H54 (cell line): Measurements from ENCODE around the gene NPAS1.
"Not testable (repeated sequence)": the region's sequence is repeated elsewhere in the genome, so short reads cannot be mapped to it uniquely, and the experiment has no call there.

Experiments
- DNase-seq: peaks from one replicate; pipeline ENCODE4 v3.0.0; 2011; ENCODE audit warnings: low spot score, mixed read lengths; ENCODE audit not compliant: insufficient read length
- FAIRE-seq: peaks from 3 replicates; lab custom pipeline; 2011; peaks lifted over from hg19 to GRCh38; lab: Jason Lieb, UNC
- POLR2A ChIP-seq: IDR thresholded peaks from 2 replicates; pipeline ENCODE4 v1.6.1; 2011; ENCODE audit warnings: low read depth, mild to moderate bottlenecking, low read length

NPAS1 gene

DNA sequence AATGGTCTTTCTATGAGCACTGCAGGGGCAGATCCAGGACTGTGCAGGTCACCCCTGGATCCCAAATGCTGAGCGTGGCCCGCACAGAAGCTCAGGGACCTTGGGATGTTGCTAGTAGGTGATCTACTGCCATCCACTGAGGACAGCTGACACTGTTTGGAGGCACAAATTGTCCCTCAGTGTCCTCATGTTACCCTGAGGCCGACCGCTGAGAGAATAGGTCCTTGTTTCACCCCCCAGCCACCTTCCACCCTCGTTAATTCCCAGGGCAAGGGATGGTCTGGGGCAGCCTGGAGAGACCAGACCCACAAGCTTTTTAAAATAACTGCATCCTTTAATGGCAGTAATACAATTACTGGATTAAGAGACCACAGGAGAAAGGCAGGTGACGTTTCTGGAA lies 44.2 kb downstream of the NPAS1 start:
- no peak for TF ChIP-seq POLR2A
- no peak for FAIRE-seq

DNA sequence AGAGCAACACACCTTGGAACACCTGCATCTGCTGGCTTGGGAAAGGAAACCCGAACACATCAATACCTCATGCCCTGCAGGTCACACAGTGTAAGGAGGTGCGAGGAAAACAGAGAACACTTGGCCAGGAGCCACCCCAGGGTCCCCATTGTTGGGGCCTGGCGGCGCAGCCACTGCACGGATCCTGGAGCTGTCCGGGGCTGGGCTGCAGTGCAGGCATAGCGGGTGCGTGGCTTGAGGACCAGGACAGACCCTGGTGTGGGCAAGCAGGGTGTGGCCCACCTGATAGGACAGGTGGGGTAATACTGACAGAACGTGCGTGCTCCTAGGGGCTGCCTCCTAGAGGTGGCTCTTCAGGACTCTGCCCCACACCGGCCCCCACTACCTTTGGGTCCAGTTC lies 45.6 kb downstream of the NPAS1 start:
- no peak for TF ChIP-seq POLR2A
- DNase-seq = no peak
- no peak for FAIRE-seq

More for the DNA sequence above, 44.2 kb downstream of the NPAS1 start:
- no peak for DNase-seq

DNA sequence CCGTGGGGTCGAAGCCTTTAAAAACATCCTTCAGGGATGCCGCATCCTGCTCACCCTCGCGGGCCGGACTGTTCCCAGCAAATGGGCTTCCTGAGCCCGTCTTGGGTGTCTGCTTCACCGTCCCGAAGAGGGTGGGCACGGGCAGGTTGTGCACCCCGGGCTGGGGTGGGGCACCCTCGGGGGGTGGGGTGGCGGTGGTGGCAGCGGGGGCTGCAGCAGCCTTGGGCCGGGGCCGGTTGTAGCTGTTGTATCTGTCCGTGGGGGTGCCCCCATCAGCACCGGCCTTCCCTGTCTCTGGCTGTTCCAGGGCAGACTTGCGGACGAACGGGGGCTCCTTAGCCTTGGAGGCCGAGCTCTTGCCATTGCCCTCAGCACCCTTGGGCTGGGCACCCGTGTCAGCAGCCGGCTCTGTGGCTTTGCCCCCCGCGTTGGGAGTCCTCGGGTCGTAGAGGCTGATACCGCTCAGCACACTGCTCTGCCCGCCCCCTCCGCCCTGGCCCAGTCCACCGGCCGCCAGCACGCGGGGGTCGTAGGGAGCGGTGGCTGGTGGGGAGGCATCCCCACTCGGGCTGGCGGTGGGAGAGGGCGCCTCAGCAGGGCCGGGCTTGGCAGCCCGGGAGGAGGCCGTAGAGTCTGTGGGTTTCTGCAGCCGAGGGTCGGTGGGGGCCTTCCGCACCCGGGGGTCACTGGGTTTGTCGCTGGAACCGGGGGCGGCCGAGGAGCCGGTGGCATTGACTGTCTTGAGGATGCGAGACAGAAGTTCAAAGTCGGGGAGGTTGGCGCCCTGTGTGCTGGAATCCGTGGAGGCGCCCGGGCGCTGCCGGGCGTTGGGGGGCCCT lies 47.0 kb downstream of the NPAS1 start:
- TF ChIP-seq POLR2A = no peak
- no peak for DNase-seq
- FAIRE-seq = no peak

DNA sequence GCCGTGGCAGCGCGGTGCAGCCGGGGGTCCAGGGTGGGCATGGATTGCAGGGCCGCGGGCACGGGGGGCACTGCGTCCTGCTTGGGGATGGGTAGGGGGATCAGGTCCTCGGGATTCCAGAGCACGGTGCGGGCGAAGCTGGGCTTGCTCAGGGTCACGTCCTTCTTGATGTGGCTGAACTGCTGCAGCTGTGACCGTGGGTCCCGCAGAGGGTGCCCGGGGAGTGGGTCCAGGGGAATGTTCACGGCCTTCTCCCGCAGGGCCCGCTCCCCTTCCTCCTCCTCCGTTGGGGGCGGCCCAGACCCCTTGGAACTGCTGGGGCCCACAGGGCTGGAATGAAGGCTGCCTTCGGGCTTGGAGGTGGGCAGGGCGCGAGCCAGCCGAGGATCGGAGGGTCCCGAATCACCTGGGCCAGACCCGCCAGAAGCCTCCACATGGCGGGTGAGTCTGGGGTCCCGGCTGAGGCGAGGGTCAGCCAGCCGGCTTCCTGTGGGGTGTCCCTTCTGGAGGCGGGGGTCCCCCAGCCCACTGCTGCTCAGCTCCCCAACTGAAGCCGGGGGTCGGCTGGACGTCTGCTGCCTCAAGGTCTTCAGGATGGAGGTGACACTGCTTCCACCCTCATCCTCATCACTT lies 47.7 kb downstream of the NPAS1 start:
- FAIRE-seq (no peak), DNase-seq (no peak)
- TF ChIP-seq POLR2A = no peak

DNA sequence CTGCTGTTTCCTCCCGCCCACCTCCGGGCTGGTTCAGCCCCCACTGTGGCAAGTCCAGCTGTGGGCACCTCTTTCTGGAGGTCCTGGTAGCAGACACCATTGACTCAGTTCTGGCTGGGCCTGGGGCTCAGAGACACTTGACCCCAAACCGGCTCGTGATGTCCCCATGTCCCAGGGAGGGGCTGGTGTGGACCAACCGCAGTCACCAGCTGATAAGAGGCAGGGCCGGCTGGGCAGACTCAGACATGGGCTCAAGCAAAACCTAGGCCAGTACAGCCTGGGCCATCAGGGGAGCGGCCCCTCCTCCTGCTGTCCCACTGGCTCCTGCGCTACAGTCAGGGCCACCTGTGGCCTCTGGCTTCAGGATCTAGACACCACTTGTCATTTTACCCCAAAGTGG lies 48.6 kb downstream of the NPAS1 start:
- no peak for TF ChIP-seq POLR2A

DNA sequence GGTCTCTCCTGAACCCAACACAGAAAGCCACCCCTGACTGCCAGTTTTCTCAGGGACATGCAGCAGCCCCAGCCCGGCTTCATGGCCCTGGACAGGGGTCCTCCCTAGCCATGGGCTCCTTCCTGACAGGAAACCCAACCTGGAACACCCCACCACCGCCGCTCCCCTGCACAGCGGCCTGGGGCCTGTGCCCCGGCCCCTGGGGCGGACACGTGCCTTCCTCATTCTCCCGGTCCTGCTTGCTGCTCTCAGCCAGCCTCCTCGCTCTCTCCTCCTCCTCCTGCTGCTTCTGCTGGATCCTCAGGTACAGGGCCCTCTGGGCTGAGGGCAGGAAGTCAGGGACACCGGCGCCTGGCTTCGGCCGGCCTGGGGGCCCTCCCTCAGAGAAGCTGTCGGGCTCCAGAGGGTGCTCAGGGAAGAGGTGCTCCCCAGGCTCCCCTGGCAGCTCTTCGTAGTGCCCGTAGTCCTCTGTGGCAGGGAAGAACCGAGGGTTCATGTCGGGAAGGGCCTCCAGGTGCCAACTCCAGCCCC lies 49.3 kb downstream of the NPAS1 start:
- no peak for FAIRE-seq
- no peak for TF ChIP-seq POLR2A

More for the DNA sequence above, 48.6 kb downstream of the NPAS1 start:
- FAIRE-seq (no peak), DNase-seq (no peak)

DNA sequence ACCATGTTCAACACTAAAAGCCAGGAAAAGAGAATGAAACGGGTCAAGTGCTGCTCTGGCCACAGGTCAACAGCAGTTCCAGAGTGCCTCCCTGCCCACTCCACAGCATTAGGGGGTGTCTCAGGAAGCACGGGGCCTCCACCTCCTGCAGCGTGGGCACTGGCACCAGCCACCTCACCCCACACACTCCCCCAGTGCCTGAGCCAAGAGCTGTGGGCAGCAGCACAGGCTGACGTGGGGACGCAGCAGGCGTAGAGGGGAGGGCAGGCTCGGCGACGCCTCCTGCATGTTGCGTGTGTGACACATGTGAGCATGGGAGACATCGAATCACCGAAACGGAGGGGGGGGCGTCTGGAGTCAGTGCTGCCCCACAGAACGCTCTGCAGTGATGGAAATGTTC lies 50.2 kb downstream of the NPAS1 start:
- FAIRE-seq (no peak), DNase-seq (no peak)
- TF ChIP-seq POLR2A = no peak

More for the DNA sequence above, 49.3 kb downstream of the NPAS1 start:
- no peak for DNase-seq

DNA sequence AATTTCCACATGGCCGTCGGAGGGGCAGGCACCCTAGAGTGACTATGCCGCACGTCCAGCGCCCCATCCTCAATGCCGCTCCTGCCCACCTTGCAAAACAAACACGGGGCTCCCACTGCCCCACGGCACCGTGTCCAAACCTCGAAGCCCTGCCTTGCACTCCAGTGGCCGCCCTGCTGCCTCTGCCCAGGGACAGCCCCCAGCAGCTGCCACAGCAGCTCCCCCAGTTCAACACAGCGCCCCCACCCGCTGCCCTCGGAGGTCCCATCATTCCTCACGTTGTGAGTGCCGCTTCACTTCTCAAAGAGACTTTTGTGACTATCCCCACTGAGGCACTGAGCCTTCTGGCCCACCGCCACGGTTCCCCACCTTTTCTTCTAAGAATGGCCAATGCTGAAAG lies 51.1 kb downstream of the NPAS1 start:
- no peak for DNase-seq
- no peak for TF ChIP-seq POLR2A
- FAIRE-seq = no peak

DNA sequence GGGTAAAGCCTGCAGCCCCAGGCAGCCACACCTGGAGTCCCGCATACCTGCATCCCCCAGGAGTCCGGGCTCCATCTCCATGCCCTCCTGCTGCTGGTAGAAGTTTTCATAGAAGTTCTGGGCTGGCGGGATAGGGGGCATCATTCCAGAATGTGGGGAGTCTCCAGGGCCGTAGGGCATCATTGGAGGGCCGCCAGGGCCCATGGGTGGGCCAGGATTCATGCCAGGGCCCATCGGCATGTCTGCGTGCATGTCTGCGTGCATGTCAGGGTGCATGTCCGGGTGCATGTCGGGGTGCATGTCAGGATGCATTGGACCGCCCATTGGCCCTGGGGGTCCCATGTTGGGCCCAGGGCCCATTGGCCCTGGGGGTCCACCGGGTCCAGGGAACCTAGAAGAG lies 52.1 kb downstream of the NPAS1 start:
- DNase-seq = no peak
- no peak for TF ChIP-seq POLR2A
- no peak for FAIRE-seq

DNA sequence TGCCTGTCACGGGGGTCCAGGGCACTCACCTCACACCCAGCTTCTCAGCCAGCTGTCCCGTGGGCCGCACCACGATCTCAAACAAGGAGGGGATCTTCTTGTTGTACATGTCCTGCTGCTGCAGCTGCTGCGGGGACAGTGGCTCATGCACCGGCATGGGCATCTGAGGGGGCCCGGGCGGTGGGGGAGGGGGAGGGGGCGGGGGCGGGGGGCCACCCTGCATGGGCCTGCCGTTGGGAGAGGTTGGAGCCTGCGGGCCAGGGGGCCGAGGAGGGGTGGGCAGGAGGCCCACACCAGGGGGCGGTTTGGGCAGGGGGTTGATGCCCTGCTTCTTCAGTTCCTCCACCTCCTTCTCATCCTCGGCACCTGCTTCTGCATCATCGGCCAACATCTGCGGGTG lies 52.7 kb downstream of the NPAS1 start:
- no peak for TF ChIP-seq POLR2A
- no peak for DNase-seq
- no peak for FAIRE-seq

DNA sequence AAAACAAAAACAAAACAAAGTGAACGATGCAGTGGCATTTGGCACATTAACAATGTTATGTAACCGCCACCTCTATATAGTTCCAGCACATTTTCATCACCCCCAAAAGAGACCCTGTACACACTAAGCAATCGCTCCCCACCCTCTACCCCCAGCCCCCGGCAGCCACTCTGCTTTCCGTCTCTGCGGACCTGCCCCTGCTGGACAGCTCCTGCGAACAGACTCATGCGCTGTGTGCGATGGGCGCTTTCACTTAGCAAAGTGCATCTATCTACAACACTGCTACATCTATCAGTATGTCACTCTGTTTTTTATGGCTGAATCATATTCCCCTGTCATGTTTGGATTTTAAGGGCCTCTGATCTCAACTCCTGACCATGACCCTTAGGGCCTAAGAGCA lies 53.9 kb downstream of the NPAS1 start:
- no peak for FAIRE-seq
- no peak for TF ChIP-seq POLR2A
- no peak for DNase-seq

DNA sequence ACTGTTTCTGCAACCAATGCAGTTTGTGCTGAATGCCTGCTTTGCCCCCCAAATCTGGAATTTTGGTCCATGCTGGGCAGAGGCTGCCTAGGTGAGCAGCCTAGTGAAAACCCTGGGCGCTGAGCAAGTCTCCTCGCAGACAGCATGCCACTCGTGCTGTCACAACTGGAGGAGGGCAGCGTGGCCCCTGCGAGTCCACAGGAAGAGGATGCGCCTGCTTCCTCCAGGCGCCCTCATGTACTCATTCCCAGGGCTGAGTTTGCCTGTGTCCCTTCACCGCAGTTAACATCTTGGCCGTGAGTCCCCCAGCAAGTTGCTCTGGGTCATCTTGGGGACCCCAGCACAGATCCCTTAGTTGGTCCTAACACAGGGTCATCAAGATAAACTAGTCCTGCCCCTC lies 55.0 kb downstream of the NPAS1 start:
- DNase-seq = no peak
- no peak for FAIRE-seq
- TF ChIP-seq POLR2A = no peak

DNA sequence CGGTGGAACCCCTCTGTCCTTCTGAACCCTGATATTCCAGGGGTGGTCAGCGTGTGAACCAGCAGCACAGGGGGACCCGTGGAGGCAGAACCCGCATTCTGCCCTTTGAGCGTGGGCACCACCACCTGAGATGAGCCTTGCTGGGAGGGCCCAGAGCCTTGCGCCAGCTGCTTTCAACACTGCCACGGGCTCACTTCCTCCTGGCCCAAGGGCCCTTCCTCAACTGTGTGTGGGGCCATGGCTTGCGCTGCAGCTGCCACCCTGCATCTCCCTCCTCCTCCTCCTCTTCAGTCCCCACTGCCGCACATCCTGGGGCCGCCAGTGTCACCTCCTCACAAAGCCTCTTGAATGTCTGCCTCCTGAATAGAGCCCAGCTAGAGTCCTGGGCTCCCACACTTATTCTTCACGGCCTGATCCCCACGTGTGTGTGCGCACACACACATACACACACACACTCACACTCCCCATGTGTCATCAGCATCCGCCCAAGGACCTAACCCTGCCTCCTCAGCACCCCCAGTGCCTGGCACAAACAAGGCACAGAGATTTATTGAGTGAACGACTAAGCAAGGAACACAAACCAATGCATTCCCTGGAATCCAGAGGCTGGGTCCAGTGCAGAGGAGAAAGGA lies 55.7 kb downstream of the NPAS1 start:
- DNase-seq (no peak), FAIRE-seq (no peak)
- TF ChIP-seq POLR2A = no peak

DNA sequence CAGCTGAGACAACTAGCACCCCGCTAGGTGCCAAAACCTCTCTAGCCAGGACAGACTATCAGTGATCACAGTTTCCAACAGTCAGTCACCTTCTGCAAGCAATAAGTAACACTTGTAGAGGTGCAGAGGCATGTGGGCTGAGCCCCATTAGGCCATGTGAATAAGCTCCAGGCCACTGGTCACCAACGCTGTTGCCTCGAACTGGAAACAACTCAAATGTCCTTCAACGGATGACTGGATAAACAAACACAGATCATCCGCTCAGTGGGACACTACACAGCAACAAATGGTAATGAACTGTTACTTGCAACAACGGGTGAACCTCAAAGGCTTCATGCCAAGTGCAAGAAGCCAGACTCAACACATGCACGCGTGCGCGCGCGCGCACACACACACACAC lies 56.3 kb downstream of the NPAS1 start:
- TF ChIP-seq POLR2A = no peak
- FAIRE-seq = no peak
- DNase-seq = no peak

DNA sequence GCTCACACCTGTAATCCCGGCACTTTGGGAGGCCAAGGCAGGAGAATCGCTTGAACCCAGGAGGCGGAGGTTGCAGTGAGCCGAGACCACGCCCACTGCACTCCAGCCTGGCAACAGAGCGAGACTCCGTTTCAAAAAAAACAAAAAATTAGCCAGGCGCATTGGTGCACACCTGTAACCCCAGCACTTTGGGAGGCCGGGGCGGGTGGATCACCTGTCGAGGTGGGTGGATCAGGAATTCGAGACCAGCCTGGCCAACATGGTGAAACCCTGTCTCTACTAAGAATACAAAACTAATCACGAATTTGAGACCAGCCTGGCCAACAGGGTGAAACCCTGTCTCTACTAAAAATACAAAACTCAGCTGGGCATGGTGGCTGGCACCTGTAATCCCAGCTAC lies 58.7 kb downstream of the NPAS1 start:
- not testable (repeated sequence) for FAIRE-seq, DNase-seq
